ENCODE measurements around the gene RSPH3.
A peak's percentile ranks its signal among the peaks of the same experiment; 100 is the strongest.

- TF ChIP-seq, protein P1, sequence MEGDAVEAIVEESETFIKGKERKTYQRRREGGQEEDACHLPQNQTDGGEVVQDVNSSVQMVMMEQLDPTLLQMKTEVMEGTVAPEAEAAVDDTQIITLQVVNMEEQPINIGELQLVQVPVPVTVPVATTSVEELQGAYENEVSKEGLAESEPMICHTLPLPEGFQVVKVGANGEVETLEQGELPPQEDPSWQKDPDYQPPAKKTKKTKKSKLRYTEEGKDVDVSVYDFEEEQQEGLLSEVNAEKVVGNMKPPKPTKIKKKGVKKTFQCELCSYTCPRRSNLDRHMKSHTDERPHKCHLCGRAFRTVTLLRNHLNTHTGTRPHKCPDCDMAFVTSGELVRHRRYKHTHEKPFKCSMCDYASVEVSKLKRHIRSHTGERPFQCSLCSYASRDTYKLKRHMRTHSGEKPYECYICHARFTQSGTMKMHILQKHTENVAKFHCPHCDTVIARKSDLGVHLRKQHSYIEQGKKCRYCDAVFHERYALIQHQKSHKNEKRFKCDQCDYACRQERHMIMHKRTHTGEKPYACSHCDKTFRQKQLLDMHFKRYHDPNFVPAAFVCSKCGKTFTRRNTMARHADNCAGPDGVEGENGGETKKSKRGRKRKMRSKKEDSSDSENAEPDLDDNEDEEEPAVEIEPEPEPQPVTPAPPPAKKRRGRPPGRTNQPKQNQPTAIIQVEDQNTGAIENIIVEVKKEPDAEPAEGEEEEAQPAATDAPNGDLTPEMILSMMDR (IDR thresholded peaks at IDR 0.05 in 2 of 3, conservative IDR thresholded peaks at IDR 0.05 in 1 of 3; ENCODE audit: borderline replicate concordance in 1 of 3, insufficient read depth in 1 of 3, low read depth in 2 of 3, low read length in 2 of 3), result peak; percentile 31 to 70 (median 59); a peak in 5 of 6 replicates
- TF ChIP-seq EZH2 (IDR thresholded peaks at IDR 0.05), result no peak
- TF ChIP-seq POLR2A (IDR thresholded peaks at IDR 0.05; ENCODE audit: borderline replicate concordance, extremely low read depth, insufficient read depth, insufficient read length), result no peak
- no peak for TF ChIP-seq CBX3 (IDR thresholded peaks at IDR 0.05; ENCODE audit: low read depth)
Measured at GRCh38 chr6:158972241-158973233, 27.5 kb downstream of the RSPH3 start.

Data from HCT116 (cell line).